PC-3 (cell line): ENCODE data around the gene MT1A. TPM values are rescaled to one million over a fixed set of nuclear protein-coding genes. Genes with fewer than 3 reads are reported as not detected.

ENCODE experiments used
- ATAC-seq: fragments of 200-7000 bp; cut with Tn5 transposase; 2 replicates; pipeline ENCODE4 v1.9.1; 2020; ENCODE audit warnings: mild to moderate bottlenecking, moderate library complexity
- Bru-seq: library from RNA; stranded (reverse); fragments of 400-500 nt; gene quantifications from one replicate; lab custom pipeline; 2021; lab: Mats Ljungman, UMichigan
- BruChase-seq, 2 experiments: library from RNA; stranded (reverse); fragments of 400-500 nt; gene quantifications; one replicate each; lab custom pipeline; 2021; lab: Mats Ljungman, UMichigan
- BruUV-seq: library from RNA; stranded (reverse); fragments of 400-500 nt; replicated peaks from 2 replicates; lab custom pipeline; 2021; lab: Mats Ljungman, UMichigan
- CTCF ChIA-PET: fragments of 300-600 bp; sonication (Branson Sonifier 250); formaldehyde crosslinking; loops from one replicate; lab custom pipeline; 2022; ENCODE audit warnings: antibody characterized with exemption; lab: Charles Lee
- POLR2A ChIA-PET: fragments of 300-600 bp; sonication (Branson Sonifier 250); formaldehyde crosslinking; loops from one replicate; lab custom pipeline; 2022; ENCODE audit warnings: antibody characterized with exemption; ENCODE audit not compliant: unreplicated experiment; lab: Charles Lee
- DNase-seq: peaks from one replicate; pipeline ENCODE4 v3.0.0-alpha.2; 2015
- H2AFZ ChIP-seq: fragments of 300-600 bp; sonication (generic); 2 replicates; pipeline ENCODE4 v1.6.0; 2016; ENCODE audit warnings: antibody characterized with exemption, low read length
- H3F3A ChIP-seq: fragments of 300-600 bp; sonication (generic); one replicate; pipeline ENCODE4 v1.6.0; 2017; ENCODE audit warnings: antibody characterized with exemption, low read length, control low read depth, mild to moderate bottlenecking; ENCODE audit not compliant: unreplicated experiment
- H3K27ac ChIP-seq: fragments of 300-600 bp; sonication (generic); 2 replicates; pipeline ENCODE4 v1.5.1; 2016; ENCODE audit warnings: mild to moderate bottlenecking, low read length
- H3K27me3 ChIP-seq: fragments of 300-600 bp; sonication (generic); 2 replicates; pipeline ENCODE4 v1.6.1; 2016; ENCODE audit warnings: low read length, mixed read lengths
- H3K36me3 ChIP-seq: fragments of 300-600 bp; sonication (generic); 2 replicates; pipeline ENCODE4 v1.6.1; 2016; ENCODE audit warnings: low read depth, mixed run types, low read length, mixed read lengths
- H3K4me1 ChIP-seq: fragments of 300-600 bp; sonication (generic); 2 replicates; pipeline ENCODE4 v1.5.1; 2016; ENCODE audit warnings: low read length; ENCODE audit not compliant: insufficient read depth
- H3K4me2 ChIP-seq: fragments of 300-600 bp; sonication (generic); 2 replicates; pipeline ENCODE4 v1.6.0; 2016; ENCODE audit warnings: low read length
- H3K4me3 ChIP-seq: fragments of 300-600 bp; sonication (generic); 2 replicates; pipeline ENCODE4 v1.5.1; 2016; ENCODE audit warnings: mild to moderate bottlenecking, low read length, mixed read lengths
- H3K79me2 ChIP-seq: fragments of 300-600 bp; sonication (generic); 2 replicates; pipeline ENCODE4 v1.6.1; 2017; ENCODE audit warnings: low read length, mixed read lengths
- H3K9ac ChIP-seq: fragments of 300-600 bp; sonication (generic); 2 replicates; pipeline ENCODE4 v1.6.0; 2016; ENCODE audit warnings: mild to moderate bottlenecking, low read length
- H3K9me2 ChIP-seq: fragments of 300-600 bp; sonication (generic); replicated peaks from 2 replicates; pipeline ENCODE4 v1.6.1; 2016; ENCODE audit warnings: mixed run types, low read length, mixed read lengths
- H3K9me3 ChIP-seq: fragments of 300-600 bp; sonication (generic); 2 replicates; pipeline ENCODE4 v1.6.1; 2016; ENCODE audit warnings: low read length, mixed read lengths
- H4K20me1 ChIP-seq: fragments of 300-600 bp; sonication (generic); 2 replicates; pipeline ENCODE4 v1.6.1; 2016; ENCODE audit warnings: low read length, mixed read lengths
- CTCF ChIP-seq: fragments of 300-600 bp; sonication (generic); conservative IDR thresholded peaks from 2 replicates; pipeline ENCODE4 v1.5.1; 2017; ENCODE audit warnings: antibody characterized with exemption, low read depth, mild to moderate bottlenecking, low read length
- EZH2 ChIP-seq: fragments of 300-600 bp; sonication (generic); IDR thresholded peaks from one replicate; pipeline ENCODE4 v1.6.1; 2017; ENCODE audit warnings: antibody characterized with exemption, mild to moderate bottlenecking, low read length; ENCODE audit not compliant: unreplicated experiment
- EZH2phosphoT487 ChIP-seq: fragments of 300-600 bp; sonication (generic); IDR thresholded peaks from 2 replicates; pipeline ENCODE4 v1.6.1; 2018; ENCODE audit warnings: mild to moderate bottlenecking, antibody characterized with exemption, low read length, borderline replicate concordance
- intact Hi-C: fragments of 100-400 bp; cut with micrococcal nuclease; formaldehyde crosslinking; loops from 2 replicates; pipeline ENCODE4 v1.9.0; 2023
- long read RNA-seq: library from polyadenylated mRNA; unstranded; transcript quantifications from one replicate; pipeline ENCODE4 v2.0.0, GENCODE V29; 2021; ENCODE audit not compliant: unreplicated experiment
- total RNA-seq: library from RNA; depleted of rRNA; stranded (reverse); fragments of >200 nt; gene quantifications from 2 replicates; pipeline ENCODE4 v1.2.3, GENCODE V29; 2014; rRNA removed

Gene MT1A
- not detected in 2 replicates for total RNA-seq
- Bru-seq, nascent RNA: not detected
- BruChase-seq, experiment 1, labeled RNA remaining after a 6-hour chase: not detected
- BruChase-seq, experiment 2, labeled RNA remaining after a 2-hour chase: not detected
- long read RNA-seq: 0 reads

- peaks cover 10% of the 10 kb centered on the region for H3K4me1 ChIP-seq
- no peaks in the 10 kb centered on the region for H3K9me3 ChIP-seq
- ATAC-seq (no peak), DNase-seq (no peak)
- no peaks in the 10 kb centered on the region for H3K27me3 ChIP-seq
- no peak within 1 kb of the TSS for H2AFZ ChIP-seq
- ChIA-PET CTCF (no interaction called here), POLR2A (no interaction called here)
- H4K20me1 ChIP-seq: no peaks in the 10 kb centered on the region
- TF ChIP-seq EZH2 (no peak), EZH2phosphoT487 (no peak), CTCF (no peak)
- H3K79me2 ChIP-seq: no peaks in the 10 kb centered on the region
- H3K27ac ChIP-seq: no peak within 1 kb of the TSS
- no peaks in the 10 kb centered on the region for H3K9me2 ChIP-seq
- H3F3A ChIP-seq: no peaks in the 10 kb centered on the region
- H3K4me2 ChIP-seq: no peak within 1 kb of the TSS
- H3K9ac ChIP-seq: no peak within 1 kb of the TSS
- no peak within 1 kb of the TSS for H3K4me3 ChIP-seq
- H3K36me3 ChIP-seq: no peaks in the 10 kb centered on the region
- intact Hi-C loops: no loop called here
- BruUV-seq: no TSS peak
These were observed at the start of gene MT1A for GRCh38 chr16:56637814-56638750. MT1A (plus strand) TSS chr16:56638666; CDS start chr16:56638739, 73 bp downstream.

GRCh38 chr16:56588781-56589140 is 49.7 kb upstream of the MT1A start:
- Histone ChIP-seq H3K9me2 (no peaks in the 10 kb centered on the region), H3K4me2 (peak overlapping the region; percentile 76; the same call in 1 of the 2 replicates), H3K36me3 (no peaks in the 10 kb centered on the region), H3K9me3 (no peaks in the 10 kb centered on the region), H3F3A (no peaks in the 10 kb centered on the region), H3K4me1 (no peaks in the 10 kb centered on the region), H4K20me1 (no peaks in the 10 kb centered on the region), H3K79me2 (no peaks in the 10 kb centered on the region), H2AFZ (no peak overlapping the region), H3K27ac (no peak overlapping the region), H3K27me3 (0 out of 2 replicates have a peak, but pooled peaks cover 5% of the 10 kb centered on the region), H3K9ac (no peak overlapping the region), H3K4me3 (no peak overlapping the region)
- ChIA-PET POLR2A (no interaction called here), CTCF (no interaction called here)
- ATAC-seq (no peak), DNase-seq (no peak)
- intact Hi-C loops: no loop called here
- no TSS peak for BruUV-seq
- TF ChIP-seq EZH2: no peak
- no peak for TF ChIP-seq CTCF
- TF ChIP-seq EZH2phosphoT487: no peak
